HCT116 (cell line): Measurements from ENCODE around the gene PAGE4. TPM values are rescaled to one million over a fixed set of nuclear protein-coding genes. Genes with fewer than 3 reads are reported as not detected.

Experiments used
- ATAC-seq: fragments of 200-7000 bp; cut with Tn5 transposase; 2 replicates; pipeline ENCODE4 v1.9.1; 2020; ENCODE audit warnings: mild to moderate bottlenecking, moderate library complexity
- BruUV-seq: library from RNA; stranded (reverse); fragments of 400-500 nt; replicated peaks from 2 replicates; lab custom pipeline; 2021; lab: Mats Ljungman, UMichigan
- CTCF ChIA-PET: fragments of 300-600 bp; sonication (Branson Sonifier 250); formaldehyde crosslinking; loops from one replicate; lab custom pipeline; 2021; ENCODE audit warnings: antibody characterized with exemption; lab: Charles Lee
- POLR2A ChIA-PET: fragments of 300-600, 350-600 bp; sonication (Branson Sonifier 250); formaldehyde crosslinking; loops from one replicate; lab custom pipeline; 2021; ENCODE audit warnings: antibody characterized with exemption; lab: Charles Lee
- RAD21 ChIA-PET, 2 experiments: fragments of 300-600 bp; sonication (Branson Sonifier 250); formaldehyde crosslinking; loops; one replicate each; lab custom pipeline; 2023; ENCODE audit warnings: low total read pairs in 2 of 2; ENCODE audit not compliant: uncharacterized antibody in 2 of 2, unreplicated experiment in 2 of 2, low non-redundant PET in 1 of 2; lab: Charles Lee
- DNase-seq: peaks from one replicate; pipeline ENCODE4 v3.0.0-alpha.2; 2010; ENCODE audit warnings: low read depth, low spot score
- H2AFZ ChIP-seq: fragments of 200-600 bp; shearing (Covaris generic), sonication (generic); 2 replicates; pipeline ENCODE4 v1.6.1; 2017; ENCODE audit warnings: low read depth, mixed run types, mixed read lengths, antibody characterized with exemption, low read length; ENCODE audit not compliant: poor library complexity, severe bottlenecking
- H3K27ac ChIP-seq: 2 replicates; pipeline ENCODE4 v1.5.1; 2012; ENCODE audit warnings: low read depth, low read length
- H3K27me3 ChIP-seq: fragments of 200-600 bp; sonication (generic); 2 replicates; pipeline ENCODE4 v1.6.1; 2016; ENCODE audit warnings: mixed run types, low read length, mixed read lengths; ENCODE audit not compliant: insufficient read depth
- H3K36me3 ChIP-seq, 2 experiments: fragments of 200-500 bp in 1 of 2; fragments of 200-600 bp in 1 of 2; sonication (Bioruptor generic) in 1 of 2; sonication (generic) in 1 of 2; 2 replicates each; pipeline versions ENCODE4 v1.5.1 to v1.6.1; 2014 to 2016; ENCODE audit warnings: low read length in 2 of 2, inconsistent platforms in 1 of 2, mixed read lengths in 1 of 2, mixed run types in 1 of 2; ENCODE audit not compliant: insufficient read depth in 2 of 2, control insufficient read depth in 1 of 2
- H3K4me1 ChIP-seq, 2 experiments: fragments of 200-600 bp in 1 of 2; sonication (generic) in 1 of 2; 2 replicates each; pipeline versions ENCODE4 v1.5.1 to v1.6.1; 2012 to 2017; ENCODE audit warnings: low read length in 2 of 2, inconsistent platforms in 1 of 2, mild to moderate bottlenecking in 1 of 2, mixed read lengths in 1 of 2, mixed run types in 1 of 2, moderate library complexity in 1 of 2; ENCODE audit not compliant: insufficient read depth in 2 of 2, control insufficient read depth in 1 of 2
- H3K4me2 ChIP-seq: fragments of 200-600 bp; sonication (generic); 2 replicates; pipeline ENCODE4 v1.6.1; 2017; ENCODE audit warnings: mixed run types, low read length, mixed read lengths
- H3K4me3 ChIP-seq, 2 experiments: fragments of 200-600 bp in 1 of 2; sonication (generic) in 1 of 2; replicated peaks in 1 of 2; 2 replicates each; pipeline ENCODE4 v1.5.1; 2011 to 2016; ENCODE audit warnings: low read length in 2 of 2, control low read depth in 1 of 2, low read depth in 1 of 2, mild to moderate bottlenecking in 1 of 2, mixed read lengths in 1 of 2, mixed run types in 1 of 2
- H3K79me2 ChIP-seq: fragments of 200-600 bp; sonication (generic); 2 replicates; pipeline ENCODE4 v1.6.1; 2017; ENCODE audit warnings: mild to moderate bottlenecking, mixed run types, low read length, moderate library complexity, mixed read lengths; ENCODE audit not compliant: insufficient read depth
- H3K9ac ChIP-seq: fragments of 200-600 bp; sonication (generic); 2 replicates; pipeline ENCODE4 v1.6.1; 2016; ENCODE audit warnings: low read length, mixed read lengths
- H3K9me2 ChIP-seq: fragments of 200-600 bp; sonication (generic), shearing (Covaris generic); 2 replicates; pipeline ENCODE4 v1.6.1; 2017; ENCODE audit warnings: mixed run types, mild to moderate bottlenecking, moderate library complexity; ENCODE audit not compliant: insufficient read depth
- H3K9me3 ChIP-seq, 2 experiments: fragments of 200-500 bp in 1 of 2; fragments of 200-600 bp in 1 of 2; sonication (Bioruptor generic) in 1 of 2; sonication (generic) in 1 of 2; 2 replicates each; pipeline ENCODE4 v1.6.1; 2014 to 2017; ENCODE audit warnings: low read length in 2 of 2, mixed read lengths in 2 of 2, inconsistent platforms in 1 of 2, low read depth in 1 of 2, mild to moderate bottlenecking in 1 of 2, mixed run types in 1 of 2, moderate library complexity in 1 of 2; ENCODE audit not compliant: control insufficient read depth in 1 of 2, insufficient read depth in 1 of 2
- H4K20me1 ChIP-seq: fragments of 200-600 bp; sonication (generic), shearing (Covaris generic); 2 replicates; pipeline ENCODE4 v1.6.1; 2017; ENCODE audit warnings: mixed run types, mild to moderate bottlenecking, moderate library complexity; ENCODE audit not compliant: insufficient read depth
- ATF3 ChIP-seq: IDR thresholded peaks from 2 replicates; pipeline ENCODE4 v1.6.1; 2012
- CBX3 ChIP-seq: IDR thresholded peaks from 2 replicates; pipeline ENCODE4 v1.6.1; 2012; ENCODE audit warnings: low read depth
- CTCF ChIP-seq, 3 experiments: fragments of 200-600 bp in 1 of 3; sonication (generic) in 1 of 3; IDR thresholded peaks in 2 of 3; conservative IDR thresholded peaks in 1 of 3; 2 replicates each; pipeline ENCODE4 v1.5.1; 2012 to 2017; ENCODE audit warnings: low read depth in 2 of 3, low read length in 2 of 3, antibody characterized with exemption in 1 of 3, borderline replicate concordance in 1 of 3, control low read depth in 1 of 3, mild to moderate bottlenecking in 1 of 3, mixed read lengths in 1 of 3, mixed run types in 1 of 3, moderate library complexity in 1 of 3; ENCODE audit not compliant: insufficient read depth in 1 of 3
- EGR1 ChIP-seq: IDR thresholded peaks from 2 replicates; pipeline ENCODE4 v1.6.1; 2012; ENCODE audit warnings: low read depth
- ELF1 ChIP-seq: IDR thresholded peaks from 2 replicates; pipeline ENCODE4 v1.6.1; 2012; ENCODE audit warnings: low read depth, borderline replicate concordance
- EZH2 ChIP-seq: fragments of 200-600 bp; sonication (generic); IDR thresholded peaks from 2 replicates; pipeline ENCODE4 v1.6.1; 2017; ENCODE audit warnings: antibody characterized with exemption, mixed run types
- EZH2phosphoT487 ChIP-seq: fragments of 200-600 bp; IDR thresholded peaks from 2 replicates; pipeline ENCODE4 v1.6.1; 2018; ENCODE audit warnings: antibody characterized with exemption, borderline replicate concordance
- FOSL1 ChIP-seq: IDR thresholded peaks from 2 replicates; pipeline ENCODE4 v1.6.1; 2012; ENCODE audit warnings: low read depth
- JUND ChIP-seq: IDR thresholded peaks from 2 replicates; pipeline ENCODE4 v1.6.1; 2012
- MAX ChIP-seq: IDR thresholded peaks from 2 replicates; pipeline ENCODE4 v1.6.1; 2012
- POLR2A ChIP-seq: IDR thresholded peaks from 2 replicates; pipeline ENCODE4 v1.7.0; 2011; ENCODE audit warnings: borderline replicate concordance; ENCODE audit not compliant: insufficient read depth, insufficient read length; ENCODE audit errors: extremely low read depth
- POLR2AphosphoS5 ChIP-seq: IDR thresholded peaks from 2 replicates; pipeline ENCODE4 v1.6.1; 2011; ENCODE audit warnings: mild to moderate bottlenecking, low read depth, low read length, moderate library complexity
- RAD21 ChIP-seq: IDR thresholded peaks from 2 replicates; pipeline ENCODE4 v1.6.1; 2012; ENCODE audit warnings: low read depth, mild to moderate bottlenecking
- REST ChIP-seq: IDR thresholded peaks from 2 replicates; pipeline ENCODE4 v1.6.1; 2012; ENCODE audit warnings: low read depth
- SIN3A ChIP-seq: IDR thresholded peaks from 2 replicates; pipeline ENCODE4 v1.6.1; 2012; ENCODE audit warnings: low read depth
- SP1 ChIP-seq: IDR thresholded peaks from 2 replicates; pipeline ENCODE4 v1.6.1; 2012; ENCODE audit warnings: low read depth
- TCF7L2 ChIP-seq: IDR thresholded peaks from 2 replicates; pipeline ENCODE4 v1.7.0; 2011; ENCODE audit warnings: borderline replicate concordance, inconsistent platforms; ENCODE audit not compliant: insufficient read depth, insufficient read length; ENCODE audit errors: extremely low read depth
- YY1 ChIP-seq: IDR thresholded peaks from 2 replicates; pipeline ENCODE4 v1.6.1; 2011; ENCODE audit warnings: low read length, low read depth, moderate library complexity, mild to moderate bottlenecking; ENCODE audit not compliant: insufficient replicate concordance; ENCODE audit errors: extremely low read depth
- ZNF274 ChIP-seq: fragments of 200-500 bp; sonication (Bioruptor generic); IDR thresholded peaks from 2 replicates; pipeline ENCODE4 v1.6.1; 2014; ENCODE audit warnings: mild to moderate bottlenecking, low read depth, low read length, inconsistent platforms
- intact Hi-C: fragments of 100-400 bp; cut with micrococcal nuclease; formaldehyde crosslinking; loops from 2 replicates; pipeline ENCODE4 v1.10.0; 2022
- total RNA-seq: library from RNA; stranded (reverse); gene quantifications from one replicate; pipeline ENCODE4 v1.2.1, GENCODE V29; 2021; ENCODE audit not compliant: unreplicated experiment
- TF ChIP-seq, protein P1 (sequence below): IDR thresholded peaks from 2 replicates; pipeline ENCODE4 v1.6.1; 2011; ENCODE audit warnings: mild to moderate bottlenecking, low read length, moderate library complexity; ENCODE audit not compliant: insufficient replicate concordance; ENCODE audit errors: extremely low read depth

PAGE4 gene
- total RNA-seq, 1 experiment from 2014 or later = not detected

GRCh38 chrX:49853661-49854060 is 24.6 kb downstream of the PAGE4 start:
- no peaks in the 10 kb centered on the region for H3K36me3 ChIP-seq
- intact Hi-C loops = no loop called here
- H3K4me3 ChIP-seq = no peak overlapping the region
- no peaks in the 10 kb centered on the region for H3K9me3 ChIP-seq
- POLR2A ChIA-PET = no interaction called here
- no peaks in the 10 kb centered on the region for H4K20me1 ChIP-seq
- H3K27ac ChIP-seq = no peak overlapping the region
- H2AFZ ChIP-seq = no peak overlapping the region
- BruUV-seq = no TSS peak
- H3K79me2 ChIP-seq = no peaks in the 10 kb centered on the region
- no peaks in the 10 kb centered on the region for H3K9me2 ChIP-seq
- no peaks in the 10 kb centered on the region for H3K27me3 ChIP-seq
- TF ChIP-seq YY1 (no peak), CTCF (IDR thresholded peaks at IDR 0.05 in 2 of 3, conservative IDR thresholded peaks at IDR 0.05 in 1 of 3; ENCODE audit: borderline replicate concordance in 1 of 3, insufficient read depth in 1 of 3, low read depth in 2 of 3, low read length in 2 of 3) (no peak), EZH2 (no peak), EZH2phosphoT487 (no peak), POLR2AphosphoS5 (no peak), REST (no peak), MAX (no peak), CBX3 (no peak), RAD21 (no peak), ELF1 (no peak), JUND (no peak), ATF3 (no peak), ZNF274 (no peak), EGR1 (no peak), TCF7L2 (no peak), FOSL1 (no peak), POLR2A (no peak), SP1 (no peak), SIN3A (no peak)
- TF ChIP-seq, protein P1, sequence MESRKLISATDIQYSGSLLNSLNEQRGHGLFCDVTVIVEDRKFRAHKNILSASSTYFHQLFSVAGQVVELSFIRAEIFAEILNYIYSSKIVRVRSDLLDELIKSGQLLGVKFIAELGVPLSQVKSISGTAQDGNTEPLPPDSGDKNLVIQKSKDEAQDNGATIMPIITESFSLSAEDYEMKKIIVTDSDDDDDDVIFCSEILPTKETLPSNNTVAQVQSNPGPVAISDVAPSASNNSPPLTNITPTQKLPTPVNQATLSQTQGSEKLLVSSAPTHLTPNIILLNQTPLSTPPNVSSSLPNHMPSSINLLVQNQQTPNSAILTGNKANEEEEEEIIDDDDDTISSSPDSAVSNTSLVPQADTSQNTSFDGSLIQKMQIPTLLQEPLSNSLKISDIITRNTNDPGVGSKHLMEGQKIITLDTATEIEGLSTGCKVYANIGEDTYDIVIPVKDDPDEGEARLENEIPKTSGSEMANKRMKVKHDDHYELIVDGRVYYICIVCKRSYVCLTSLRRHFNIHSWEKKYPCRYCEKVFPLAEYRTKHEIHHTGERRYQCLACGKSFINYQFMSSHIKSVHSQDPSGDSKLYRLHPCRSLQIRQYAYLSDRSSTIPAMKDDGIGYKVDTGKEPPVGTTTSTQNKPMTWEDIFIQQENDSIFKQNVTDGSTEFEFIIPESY = no peak
- TF ChIP-seq, all 23 proteins: peak for 0
- no peaks in the 10 kb centered on the region for H3K4me1 ChIP-seq
- ATAC-seq (no peak), DNase-seq (no peak)
- H3K4me2 ChIP-seq = no peak overlapping the region
- CTCF ChIA-PET = no interaction called here
- RAD21 ChIA-PET = no interaction called here
- no peak overlapping the region for H3K9ac ChIP-seq
